A673 (cell line): ENCODE results near the gene SMARCD3.

Experiments used
- EZH2 ChIP-seq: fragments of 200-600 bp; sonication (generic); IDR thresholded peaks from 2 replicates; pipeline ENCODE4 v1.6.1; 2017; ENCODE audit warnings: borderline replicate concordance, low read depth, mild to moderate bottlenecking, mixed read lengths, antibody characterized with exemption, low read length; ENCODE audit not compliant: poor library complexity, severe bottlenecking
- TF ChIP-seq, protein P1 (sequence below): fragments of 300-800, 200-600 bp; sonication (generic); conservative IDR thresholded peaks from 2 replicates; pipeline ENCODE4 v1.5.1; 2017; ENCODE audit warnings: low read depth, mild to moderate bottlenecking, antibody characterized with exemption, low read length, moderate library complexity, mixed read lengths

DNA sequence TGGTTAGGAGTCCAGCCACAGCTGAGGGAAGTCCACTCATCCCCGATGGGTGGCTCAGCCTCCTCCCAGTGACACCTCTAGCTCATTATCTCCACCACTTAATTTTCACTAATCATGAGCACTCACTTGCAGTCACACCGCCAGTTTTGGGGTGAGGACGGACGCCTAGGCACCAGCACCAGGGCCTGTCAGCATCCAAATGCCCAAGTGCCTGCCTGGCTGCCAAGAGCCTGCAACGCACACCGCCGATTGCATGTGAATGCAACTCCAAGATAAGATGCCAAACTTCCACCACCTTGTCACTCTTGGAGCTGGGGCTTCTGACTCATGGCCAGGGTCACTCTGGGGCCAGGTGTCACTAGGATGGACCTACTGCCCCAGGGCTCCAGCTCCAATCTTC, 24.4 kb upstream of the SMARCD3 start:
- no peak for TF ChIP-seq EZH2
- TF ChIP-seq, protein P1, sequence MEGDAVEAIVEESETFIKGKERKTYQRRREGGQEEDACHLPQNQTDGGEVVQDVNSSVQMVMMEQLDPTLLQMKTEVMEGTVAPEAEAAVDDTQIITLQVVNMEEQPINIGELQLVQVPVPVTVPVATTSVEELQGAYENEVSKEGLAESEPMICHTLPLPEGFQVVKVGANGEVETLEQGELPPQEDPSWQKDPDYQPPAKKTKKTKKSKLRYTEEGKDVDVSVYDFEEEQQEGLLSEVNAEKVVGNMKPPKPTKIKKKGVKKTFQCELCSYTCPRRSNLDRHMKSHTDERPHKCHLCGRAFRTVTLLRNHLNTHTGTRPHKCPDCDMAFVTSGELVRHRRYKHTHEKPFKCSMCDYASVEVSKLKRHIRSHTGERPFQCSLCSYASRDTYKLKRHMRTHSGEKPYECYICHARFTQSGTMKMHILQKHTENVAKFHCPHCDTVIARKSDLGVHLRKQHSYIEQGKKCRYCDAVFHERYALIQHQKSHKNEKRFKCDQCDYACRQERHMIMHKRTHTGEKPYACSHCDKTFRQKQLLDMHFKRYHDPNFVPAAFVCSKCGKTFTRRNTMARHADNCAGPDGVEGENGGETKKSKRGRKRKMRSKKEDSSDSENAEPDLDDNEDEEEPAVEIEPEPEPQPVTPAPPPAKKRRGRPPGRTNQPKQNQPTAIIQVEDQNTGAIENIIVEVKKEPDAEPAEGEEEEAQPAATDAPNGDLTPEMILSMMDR, result no peak
